Renal cortex interstitium (tissue), 11 donors: ENCODE measurements around the gene PDZD4. TPM values are rescaled to one million over a fixed set of nuclear protein-coding genes. Genes with fewer than 3 reads are reported as not detected.

Experiments used
- DNase-seq, 11 donors: peaks; one replicate each; pipeline ENCODE4 v3.0.0-alpha.2; 2013; ENCODE audit warnings: low read depth in 9 of 11, low spot score in 4 of 11; ENCODE audit errors: extremely low read depth in 1 of 11
- polyA plus RNA-seq, 3 donors: library from polyadenylated mRNA; unstranded; fragments of 120-200 nt; gene quantifications; one replicate each; pipeline ENCODE4 v1.2.1, GENCODE V29; 2013; ENCODE audit not compliant: insufficient read length in 3 of 3

PDZD4 gene
- polyA plus RNA-seq, 3 donors = 7.2 to 12.5 (median 11.5) TPM

DNA sequence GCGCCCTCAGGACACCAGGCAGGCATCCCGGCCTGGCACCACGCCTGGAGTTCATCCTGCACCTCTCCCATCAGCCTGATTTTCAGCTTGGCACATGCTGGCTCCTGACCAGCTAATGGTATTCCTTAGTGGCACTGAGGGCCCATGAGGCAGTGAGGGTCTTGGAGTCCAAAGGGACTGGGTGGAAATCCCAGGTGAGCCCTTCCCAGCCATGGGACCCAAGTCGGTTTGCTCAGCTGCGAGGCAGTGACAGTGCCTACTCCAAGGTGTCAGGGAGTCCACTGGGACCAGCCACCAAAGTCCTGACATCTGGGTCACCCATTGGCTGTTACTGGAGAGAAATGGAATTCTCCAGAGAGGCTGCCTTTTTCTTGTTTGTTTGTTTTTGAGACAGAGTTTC, 31.0 kb downstream of the PDZD4 start:
- DNase-seq = no peak

DNA sequence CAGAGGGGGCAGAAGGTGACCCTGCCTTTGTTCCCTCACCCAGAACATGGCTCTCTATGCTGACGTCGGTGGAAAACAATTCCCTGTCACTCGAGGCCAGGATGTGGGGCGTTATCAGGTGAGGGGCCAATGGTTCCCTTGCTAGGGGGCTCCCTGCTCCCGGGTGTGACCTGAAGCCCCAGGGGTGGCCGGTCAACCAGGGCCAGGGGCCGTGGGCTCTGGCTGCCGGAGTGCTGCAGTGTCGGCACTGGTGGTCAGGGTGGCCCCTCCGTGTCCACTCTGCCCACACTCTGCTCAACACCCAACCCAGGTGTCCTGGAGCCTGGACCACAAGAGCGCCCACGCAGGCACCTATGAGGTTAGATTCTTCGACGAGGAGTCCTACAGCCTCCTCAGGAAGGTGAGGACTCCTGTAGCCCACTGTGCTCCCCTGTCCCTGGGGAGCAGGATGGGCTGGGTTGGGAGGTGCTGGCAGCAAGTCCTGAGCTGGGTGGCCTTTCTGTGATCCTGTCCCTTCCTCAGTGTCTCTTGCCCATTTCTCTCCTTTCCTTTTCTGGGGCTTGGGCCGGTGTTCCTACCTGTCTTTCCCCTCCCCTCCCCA, 32.8 kb downstream of the PDZD4 start:
- DNase-seq = no peak

DNA sequence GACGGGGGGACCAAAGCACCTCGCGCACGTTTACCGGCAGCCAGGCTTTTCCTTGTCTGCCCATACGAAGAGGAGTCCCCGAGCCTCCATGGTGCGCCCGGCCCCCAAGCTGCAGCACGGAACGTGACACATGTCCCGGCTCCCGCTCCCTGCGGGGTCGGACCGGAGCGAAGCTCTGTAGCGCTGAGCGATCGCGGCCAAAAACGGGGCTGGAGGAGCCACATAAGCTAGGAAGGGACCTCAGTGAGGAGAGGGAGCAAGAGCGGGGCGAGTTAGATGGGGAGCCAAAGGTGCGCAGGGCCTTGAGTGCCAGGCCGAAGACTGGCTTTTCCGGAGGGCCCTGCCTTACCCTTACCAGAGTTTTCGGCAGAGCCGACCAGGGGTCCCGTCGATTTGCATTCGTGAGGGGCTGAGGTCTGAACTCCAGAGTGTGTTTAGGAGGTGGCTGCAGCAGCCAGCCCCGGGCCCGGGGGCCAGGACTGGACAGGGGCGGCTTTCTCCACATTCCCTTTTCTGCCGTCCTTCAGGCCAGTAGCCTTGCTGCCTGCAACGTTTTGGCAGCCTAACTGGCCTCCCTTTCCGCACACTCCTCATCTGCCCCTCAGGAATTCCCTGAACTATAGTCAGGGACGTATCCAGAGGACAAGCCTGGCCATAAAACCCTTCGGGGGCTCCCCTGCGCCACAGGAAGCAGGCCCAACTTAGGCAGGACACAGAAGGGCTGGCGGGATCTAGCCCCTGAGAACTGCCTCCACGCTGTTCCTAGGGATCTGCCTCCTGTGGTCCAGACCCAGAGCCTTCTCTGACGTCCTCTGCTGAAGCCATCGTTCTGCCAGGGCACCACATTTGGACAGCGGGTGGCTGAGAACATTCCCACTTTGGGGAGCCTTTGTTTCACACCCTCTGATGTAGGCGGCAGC, 35.2 kb downstream of the PDZD4 start:
- DNase-seq = no peak

DNA sequence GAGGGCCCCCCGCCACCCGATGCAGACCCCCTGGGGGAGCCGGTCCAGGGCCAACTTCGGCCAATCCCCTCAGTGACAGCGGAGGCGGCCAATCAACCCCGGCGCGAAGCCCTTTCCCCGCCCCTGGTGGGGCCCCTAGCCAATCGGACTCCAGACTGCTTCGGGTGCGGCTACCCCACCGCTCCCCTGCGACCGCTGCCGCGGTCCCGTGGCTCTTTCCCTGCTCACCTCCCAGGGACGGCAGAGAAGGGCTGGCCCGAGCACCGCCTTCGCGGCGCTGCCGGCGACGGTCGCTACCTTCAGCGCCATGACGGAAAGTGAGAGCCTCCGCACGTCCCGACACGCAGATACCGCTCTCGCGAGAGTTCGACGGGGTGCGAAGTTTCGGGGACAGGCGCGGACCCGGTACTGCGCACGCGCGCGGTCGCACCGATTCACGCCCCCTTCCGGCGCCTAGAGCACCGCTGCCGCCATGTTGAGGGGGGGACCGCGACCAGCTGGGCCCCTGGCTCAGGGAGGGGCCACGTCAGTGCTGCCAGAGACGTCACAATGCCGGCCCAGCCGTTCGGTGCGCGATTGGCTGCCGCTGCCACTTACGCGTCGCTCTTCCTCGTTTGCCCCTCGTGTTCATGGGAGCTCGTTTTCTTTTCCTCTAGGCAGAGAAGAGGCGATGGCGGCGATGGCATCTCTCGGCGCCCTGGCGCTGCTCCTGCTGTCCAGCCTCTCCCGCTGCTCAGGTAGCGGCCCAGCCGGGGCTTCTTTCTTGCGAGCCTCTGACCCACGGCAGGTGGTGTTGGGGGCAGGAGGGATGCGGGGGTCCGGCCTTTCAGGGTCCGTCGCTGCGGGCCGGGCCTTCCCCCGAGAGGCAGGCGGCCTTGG, 36.1 kb downstream of the PDZD4 start, which contains the start of the genes IDH3G and SSR4:
TSS of gene IDH3G (minus strand) at position 358 of the 879 bp plus-strand sequence. CDS start at position 309, 49 bp downstream.
TSS of gene SSR4 (plus strand) at position 651 of the 879 bp plus-strand sequence. CDS start at position 671, 20 bp downstream.
- peak; percentile 72 to 91 (median 87) for DNase-seq

DNA sequence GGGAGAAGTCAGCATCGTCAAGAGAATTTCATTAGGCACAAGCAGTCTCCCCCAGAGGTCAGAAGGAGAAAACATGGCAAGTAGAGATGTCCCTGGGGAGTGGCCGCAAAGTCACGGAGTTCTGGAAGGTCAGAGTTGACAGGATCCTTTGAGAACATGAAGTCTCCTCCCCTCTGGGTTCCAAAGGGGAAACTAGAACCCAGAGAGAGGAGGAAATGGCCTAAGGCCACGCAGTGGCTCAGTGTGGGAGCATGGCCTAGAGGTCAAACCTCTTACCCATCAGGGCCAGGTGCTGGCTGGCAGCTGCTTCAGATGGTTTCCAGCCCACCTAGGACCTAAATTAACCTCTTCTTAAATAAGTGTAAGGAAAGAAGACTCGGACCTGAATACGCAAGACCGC, 37.1 kb downstream of the PDZD4 start:
- DNase-seq = no peak

DNA sequence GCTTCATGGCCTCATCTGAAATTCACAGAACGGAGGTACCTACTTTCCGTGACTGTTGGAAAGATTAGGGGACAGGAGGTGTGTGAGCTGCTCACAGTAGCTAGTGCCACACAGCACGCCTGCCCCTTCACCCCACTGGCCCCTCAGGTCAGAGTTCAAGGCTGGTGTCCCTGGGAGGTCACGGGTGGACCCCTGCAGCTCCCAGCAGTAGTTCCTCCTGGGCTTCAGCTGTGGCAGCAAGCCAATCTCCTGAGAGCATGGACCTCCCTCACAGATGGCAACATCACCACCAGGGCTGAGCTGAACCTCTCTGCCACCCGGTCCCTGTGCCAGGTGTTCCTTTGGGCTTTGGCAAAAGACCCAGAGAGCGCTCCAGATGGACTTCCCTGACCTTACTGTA, 38.0 kb downstream of the PDZD4 start:
- DNase-seq = no peak

DNA sequence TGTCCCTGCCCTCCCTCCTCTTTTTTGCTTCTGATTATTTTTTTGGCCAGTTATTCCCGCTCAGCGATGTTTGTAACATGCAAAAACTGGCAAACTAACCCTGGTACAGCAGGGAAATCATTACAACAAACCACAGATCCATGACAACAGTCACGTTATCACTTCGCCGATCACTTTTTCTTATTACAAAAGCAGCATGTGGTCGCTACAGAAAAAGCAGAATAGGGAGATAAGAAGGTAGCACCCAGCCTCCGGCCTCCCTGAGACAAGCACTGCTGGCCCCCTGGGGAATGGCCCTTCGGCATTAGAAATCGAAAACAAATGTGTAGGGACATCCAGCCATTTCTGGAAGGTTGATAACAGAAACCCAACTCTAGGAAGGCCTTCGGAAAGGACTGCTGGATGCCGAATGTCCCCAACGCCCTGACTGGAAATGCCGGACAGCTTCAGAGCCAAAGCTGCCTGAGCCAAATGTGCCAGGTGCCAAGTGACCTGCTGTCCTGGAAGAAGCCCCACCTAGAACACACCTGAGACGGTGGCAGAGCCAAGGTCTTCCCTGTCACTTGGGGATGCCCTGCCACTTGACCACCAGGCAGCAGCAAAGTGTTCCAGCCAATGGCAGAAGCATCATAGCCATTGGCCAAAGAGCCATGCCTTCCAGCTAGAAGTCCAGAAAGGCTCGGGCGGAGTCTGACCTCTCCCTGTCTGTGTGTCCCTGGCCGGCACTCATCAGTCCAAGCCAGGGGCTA, 39.1 kb downstream of the PDZD4 start:
- no peak for DNase-seq

DNA sequence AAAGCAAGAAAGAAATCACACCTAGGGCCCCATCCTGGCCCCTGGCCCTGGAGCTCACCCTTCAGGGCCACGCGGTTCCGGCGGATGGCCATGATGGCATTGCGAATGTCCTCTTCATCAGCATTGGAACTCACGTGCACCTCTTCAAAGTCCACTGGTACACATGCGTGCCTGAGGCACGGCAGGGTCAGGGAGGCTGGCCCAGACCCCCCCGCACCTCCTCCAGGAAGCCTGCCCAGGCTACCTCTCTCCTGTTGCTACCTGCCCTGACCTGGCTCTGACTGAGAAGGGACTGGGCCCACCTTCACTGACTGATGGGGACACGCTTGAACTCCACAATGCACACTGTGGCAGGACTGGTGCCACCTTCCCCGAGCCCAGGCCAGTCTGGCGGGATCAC, 40.7 kb downstream of the PDZD4 start:
- no peak for DNase-seq

DNA sequence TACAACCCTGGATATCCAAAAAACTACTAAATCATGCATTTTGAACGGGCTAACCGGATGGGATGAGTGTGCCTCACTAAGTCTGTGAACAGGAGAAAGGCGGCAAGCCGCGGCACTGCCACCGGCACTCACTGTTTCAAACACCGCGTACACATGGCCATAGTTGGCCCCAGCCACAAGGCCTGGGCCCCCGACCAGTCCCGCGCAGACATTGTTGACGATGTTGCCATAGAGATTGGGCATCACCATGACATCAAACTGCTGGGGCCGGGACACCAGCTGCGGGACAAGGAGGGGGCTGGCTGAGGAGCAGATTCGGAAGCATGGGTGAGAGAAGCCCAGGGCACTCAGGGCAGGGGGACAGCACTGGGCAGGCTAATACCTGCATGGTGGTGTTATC, 43.7 kb downstream of the PDZD4 start:
- DNase-seq = no peak

DNA sequence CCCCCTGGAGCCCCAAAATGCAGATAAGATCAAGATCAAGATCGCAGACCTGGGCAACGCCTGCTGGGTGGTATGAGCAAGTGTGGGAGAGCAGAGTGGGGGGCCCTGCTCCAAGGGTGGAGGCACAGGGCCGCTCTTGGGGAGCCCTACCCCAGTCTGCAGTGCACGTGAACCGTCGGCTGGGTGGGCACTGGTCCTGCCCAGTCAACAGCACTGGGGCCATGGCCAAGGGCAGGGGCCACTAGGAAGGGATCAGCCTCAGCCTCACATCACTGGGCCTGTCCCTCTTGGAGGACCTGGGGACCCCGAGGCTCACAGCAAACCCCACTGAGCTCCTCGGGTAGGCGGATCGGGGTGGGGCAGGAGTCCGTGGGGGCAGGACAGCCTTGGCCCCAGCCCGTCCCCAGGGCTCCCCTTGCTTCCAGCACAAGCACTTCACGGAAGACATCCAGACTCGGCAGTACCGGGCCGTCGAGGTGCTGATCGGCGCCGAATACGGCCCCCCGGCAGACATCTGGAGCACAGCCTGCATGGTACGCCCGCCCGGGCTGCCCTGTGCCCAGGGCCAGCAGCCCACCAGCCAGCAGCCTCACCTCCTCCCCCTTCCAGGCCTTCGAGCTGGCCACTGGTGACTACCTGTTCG, 45.9 kb downstream of the PDZD4 start:
- DNase-seq = no peak

DNA sequence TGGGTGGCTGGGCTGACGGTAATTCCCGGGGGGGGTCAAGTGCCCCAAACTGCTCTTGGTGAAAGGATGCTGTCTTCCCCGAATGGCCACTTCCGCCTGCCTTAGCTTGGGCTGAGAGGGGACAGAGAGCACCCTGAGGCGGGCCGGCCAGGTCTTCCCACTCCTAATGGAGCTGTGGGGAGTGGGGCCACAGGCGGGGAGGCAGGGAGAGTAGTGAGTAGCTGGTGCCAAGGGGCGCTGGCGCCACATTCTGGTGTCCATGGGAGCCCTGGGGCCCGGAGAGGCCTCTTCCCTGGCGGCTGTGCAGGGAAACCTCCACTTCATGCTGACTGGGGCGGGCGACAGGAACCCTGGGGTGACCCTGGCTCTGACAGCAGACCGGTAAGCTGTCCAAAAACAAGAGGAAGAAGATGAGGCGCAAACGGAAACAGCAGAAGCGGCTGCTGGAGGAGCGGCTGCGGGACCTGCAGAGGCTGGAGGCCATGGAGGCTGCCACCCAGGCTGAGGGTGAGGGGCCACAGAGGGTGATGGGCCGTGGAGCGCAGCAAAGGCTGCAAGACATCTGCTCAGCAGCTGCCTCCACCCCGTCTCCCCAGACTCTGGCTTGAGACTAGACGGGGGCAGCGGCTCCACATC, 46.8 kb downstream of the PDZD4 start:
- DNase-seq = no peak

DNA sequence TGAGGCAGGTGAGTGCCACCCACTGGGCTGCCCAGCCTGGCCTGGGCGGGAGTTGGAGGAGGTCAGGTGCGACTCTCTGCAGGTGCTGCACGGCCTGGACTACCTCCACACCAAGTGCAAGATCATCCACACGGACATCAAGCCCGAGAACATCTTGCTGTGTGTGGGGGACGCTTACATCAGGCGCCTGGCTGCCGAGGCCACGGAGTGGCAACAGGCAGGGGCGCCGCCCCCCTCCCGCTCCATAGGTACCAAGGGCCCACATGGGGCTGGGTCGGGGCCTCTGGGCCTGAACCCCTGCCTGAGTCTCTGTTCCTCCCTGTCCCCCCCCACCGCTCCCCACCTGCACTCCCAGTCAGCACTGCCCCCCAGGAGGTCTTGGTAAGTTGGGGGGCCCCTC, 47.5 kb downstream of the PDZD4 start:
- DNase-seq = no peak

DNA sequence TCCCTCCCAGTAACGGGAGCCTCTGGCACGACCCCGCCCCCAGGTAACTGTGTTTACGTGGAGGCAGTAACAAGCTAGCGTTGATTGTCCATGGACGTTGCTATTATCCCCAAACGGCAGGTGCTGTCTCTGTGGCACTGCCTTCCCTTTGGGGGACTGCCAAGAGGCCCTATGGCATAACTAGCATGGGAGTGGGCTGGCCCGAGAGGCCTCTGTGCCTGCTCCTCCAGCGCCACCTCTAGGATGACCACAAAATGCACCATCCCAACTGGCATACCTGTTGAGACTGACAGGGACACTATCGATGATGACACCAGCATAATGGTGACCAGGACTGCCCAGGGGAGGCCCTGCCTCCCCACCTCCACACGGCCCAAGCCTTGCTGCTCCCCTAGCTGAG, 48.0 kb downstream of the PDZD4 start:
- DNase-seq = no peak

DNA sequence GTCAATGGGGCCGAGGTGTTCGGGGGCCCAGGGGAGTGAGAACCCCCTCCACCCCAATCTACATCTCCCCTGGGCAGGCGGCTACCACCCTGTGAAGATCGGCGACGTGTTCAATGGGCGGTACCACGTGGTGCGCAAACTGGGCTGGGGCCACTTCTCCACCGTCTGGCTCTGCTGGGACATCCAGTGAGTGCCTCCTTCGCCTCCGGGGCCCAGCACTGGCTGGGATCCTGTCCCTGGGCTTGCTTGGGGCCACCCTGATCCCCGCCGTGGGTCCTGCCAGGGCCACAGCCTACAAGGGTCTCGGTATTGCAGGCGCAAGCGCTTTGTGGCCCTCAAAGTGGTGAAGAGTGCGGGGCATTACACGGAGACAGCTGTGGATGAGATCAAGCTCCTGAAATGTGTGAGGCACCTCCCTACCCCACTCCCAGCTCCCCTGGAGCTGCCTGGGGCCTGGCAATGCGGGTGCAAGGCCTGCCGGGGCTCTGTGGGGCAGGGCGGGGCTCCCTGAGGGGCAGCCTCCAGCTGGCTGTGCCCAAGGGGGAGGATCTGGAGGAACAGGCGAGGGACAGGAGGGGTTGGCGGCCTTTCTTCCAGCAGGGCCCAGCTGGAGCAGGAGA, 48.8 kb downstream of the PDZD4 start:
- no peak for DNase-seq

DNA sequence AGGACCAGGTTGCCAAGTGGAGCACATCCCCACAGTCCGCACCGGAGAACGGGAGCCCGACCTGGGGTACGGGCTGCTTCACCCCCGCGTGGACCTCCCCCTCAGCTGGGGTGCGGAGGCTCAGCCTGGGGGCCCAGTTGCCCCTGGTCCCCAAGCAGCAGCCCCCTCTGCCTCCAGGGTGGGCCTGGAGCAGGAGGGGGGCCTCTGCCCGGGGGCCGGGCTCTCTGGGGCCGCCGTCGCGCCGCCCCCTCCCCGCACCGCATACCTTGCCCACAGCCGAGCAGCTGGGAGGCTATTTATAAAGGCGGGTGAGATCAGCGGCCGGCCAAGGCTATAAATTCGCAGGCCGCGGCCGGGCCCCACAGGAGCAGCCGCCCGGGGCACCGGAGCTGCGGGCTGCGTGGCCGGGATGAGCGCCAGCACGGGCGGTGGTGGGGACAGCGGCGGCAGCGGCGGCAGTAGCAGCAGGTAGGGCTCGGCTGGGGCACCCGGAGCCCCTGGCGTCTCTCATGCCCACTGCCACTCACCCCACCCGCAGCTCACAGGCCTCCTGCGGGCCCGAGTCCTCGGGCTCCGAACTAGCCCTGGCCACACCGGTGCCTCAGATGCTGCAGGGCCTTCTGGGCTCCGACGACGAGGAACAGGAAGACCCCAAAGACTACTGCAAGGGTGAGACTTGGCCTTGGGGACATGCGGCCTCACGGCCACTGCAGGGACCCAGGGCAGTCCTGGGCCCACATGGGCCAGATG, 49.5 kb downstream of the PDZD4 start, which contains the start of gene SRPK3:
TSS of gene SRPK3 (plus strand) at position 364 of the 750 bp plus-strand sequence. CDS start at position 410, 46 bp downstream.
- DNase-seq = peak in 1 of 11 donors; percentile 39

DNA sequence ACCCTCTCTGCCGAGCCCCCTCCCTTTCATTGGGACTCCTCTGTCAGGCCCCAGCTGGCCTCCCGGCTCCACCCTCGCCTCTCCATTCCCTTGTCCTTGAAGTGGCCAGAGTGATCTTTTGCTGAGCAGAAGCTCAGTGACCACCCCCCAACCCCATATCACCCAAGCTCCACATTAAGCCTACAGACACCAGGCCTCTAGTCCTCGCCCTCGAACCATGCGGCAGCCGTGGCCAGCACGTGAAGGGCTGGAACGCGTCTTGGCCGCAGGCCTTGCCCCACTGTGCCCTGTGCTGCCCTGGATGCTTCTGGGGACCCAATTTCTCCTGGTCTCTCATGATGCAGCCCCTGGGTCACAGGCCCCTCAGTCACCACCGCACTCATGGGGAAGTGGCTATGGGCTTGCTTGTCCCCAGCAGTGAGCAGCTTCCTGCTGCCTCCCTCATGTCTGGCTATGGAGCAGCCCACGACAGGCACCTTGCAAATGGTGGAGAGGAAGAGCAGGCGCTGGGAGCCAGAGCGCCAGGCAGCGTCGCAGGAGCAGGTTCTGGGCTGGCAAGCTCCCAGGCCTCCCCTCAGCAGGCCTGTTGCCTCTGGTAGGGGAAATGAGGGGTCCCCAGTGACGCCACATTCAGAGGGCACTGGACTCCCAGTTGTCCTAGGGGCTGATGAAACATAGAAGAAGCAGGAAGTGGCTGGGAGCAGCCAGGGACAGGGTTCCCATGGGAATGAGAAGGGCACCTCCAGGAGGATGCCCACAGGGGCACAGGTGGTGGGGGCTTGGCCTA, 50.3 kb downstream of the PDZD4 start:
- DNase-seq = no peak
